Astrocyte of the cerebellum (primary cell): Measurements from ENCODE around the gene ADGRF3.

Experiments used
- DNase-seq: peaks from one replicate; pipeline ENCODE4 v3.0.0-alpha.2; 2011; ENCODE audit warnings: low read depth
- H3K4me3 ChIP-seq: 2 replicates; pipeline ENCODE4 v1.5.1; 2011; ENCODE audit warnings: mild to moderate bottlenecking, low read depth, low read length, moderate library complexity
- CTCF ChIP-seq: IDR thresholded peaks from 2 replicates; pipeline ENCODE4 v1.5.1; 2012; ENCODE audit warnings: low read length, low read depth, moderate library complexity, mild to moderate bottlenecking; ENCODE audit errors: missing control alignments
- in situ Hi-C: cut with HindIII; loops from 2 replicates; pipeline ENCODE4 v1.10.0; 2017; ENCODE audit warnings: low sequenced_read_pairs

ADGRF3 gene

GRCh38 chr2:26283606-26284005 lies 63.0 kb downstream of the ADGRF3 start:
- H3K4me3 ChIP-seq = no peak overlapping the region
- in situ Hi-C loops = no loop called here
- no peak for TF ChIP-seq CTCF
- no peak for DNase-seq

- in situ Hi-C loops = no loop called here
- TF ChIP-seq CTCF = no peak
- no peak overlapping the region for H3K4me3 ChIP-seq
- DNase-seq = no peak
Observed at GRCh38 chr2:26281226-26281625, 65.4 kb downstream of the ADGRF3 start.

GRCh38 chr2:26279886-26280285 lies 66.7 kb downstream of the ADGRF3 start:
- DNase-seq = no peak
- no peak for TF ChIP-seq CTCF
- no peak overlapping the region for H3K4me3 ChIP-seq
- in situ Hi-C loops = no loop called here

- no peak overlapping the region for H3K4me3 ChIP-seq
- in situ Hi-C loops = no loop called here
- DNase-seq = no peak
- TF ChIP-seq CTCF = no peak
Observed at GRCh38 chr2:26276484-26277227, 69.9 kb downstream of the ADGRF3 start.

GRCh38 chr2:26274058-26274613 lies 72.5 kb downstream of the ADGRF3 start:
- DNase-seq = peak; percentile 43
- TF ChIP-seq CTCF = no peak
- H3K4me3 ChIP-seq = no peak overlapping the region
- in situ Hi-C loops = no loop called here

GRCh38 chr2:26273501-26273900 lies 73.1 kb downstream of the ADGRF3 start:
- in situ Hi-C loops = no loop called here
- no peak for TF ChIP-seq CTCF
- no peak overlapping the region for H3K4me3 ChIP-seq
- DNase-seq = no peak
